Thoracic aorta (tissue), 2 donors: ENCODE results near the gene TLE4. TPM values are rescaled to one million over a fixed set of nuclear protein-coding genes. Genes with fewer than 3 reads are reported as not detected.

Experiments used
- ATAC-seq: fragments of 150-250 bp; one replicate; pipeline ENCODE4 v1.8.0; 2017; ENCODE audit warnings: low read depth; ENCODE audit not compliant: insufficient number of reproducible peaks, low FRiP score
- DNase-seq: peaks from one replicate; pipeline ENCODE4 v3.0.0-alpha.2; 2020; ENCODE audit warnings: low spot score
- H3K27ac ChIP-seq, 2 donors: fragments of 200-600 bp; sonication (generic); 1 replicate in 1 of 2; 2 replicates in 1 of 2; pipeline ENCODE4 v1.5.1; 2016; ENCODE audit warnings: mild to moderate bottlenecking in 2 of 2, moderate library complexity in 2 of 2
- H3K27me3 ChIP-seq: fragments of 200-600 bp; sonication (generic); replicated peaks from 2 replicates; pipeline ENCODE4 v1.6.0; 2016; ENCODE audit warnings: mild to moderate bottlenecking; ENCODE audit not compliant: insufficient read depth
- H3K36me3 ChIP-seq: fragments of 200-600 bp; sonication (generic); one replicate; pipeline ENCODE4 v1.5.1; 2016
- H3K4me1 ChIP-seq, 2 donors: fragments of 200-600 bp; sonication (generic); 1 replicate in 1 of 2; 2 replicates in 1 of 2; pipeline versions ENCODE4 v1.5.1 to v1.6.0; 2016; ENCODE audit warnings: low read depth in 2 of 2, mild to moderate bottlenecking in 1 of 2; ENCODE audit not compliant: control insufficient read depth in 1 of 2
- H3K4me3 ChIP-seq: fragments of 200-600 bp; sonication (generic); 2 replicates; pipeline ENCODE4 v1.5.1; 2016; ENCODE audit warnings: mild to moderate bottlenecking
- H3K9me3 ChIP-seq: fragments of 200-600 bp; sonication (generic); 2 replicates; pipeline ENCODE4 v1.5.1; 2016
- CTCF ChIP-seq: fragments of 200-600 bp; sonication (generic); IDR thresholded peaks from one replicate; pipeline ENCODE4 v1.5.1; 2019; ENCODE audit warnings: antibody characterized with exemption
- total RNA-seq, 2 donors: library from RNA; depleted of rRNA; stranded (reverse); fragments of >200 nt; gene quantifications; one replicate each; pipeline versions ENCODE4 v1.1.0 to v1.2.3, GENCODE V29; 2016

The TLE4 gene
- total RNA-seq, 2 donors from 2014 or later: 19.7 to 44.1 TPM

DNA sequence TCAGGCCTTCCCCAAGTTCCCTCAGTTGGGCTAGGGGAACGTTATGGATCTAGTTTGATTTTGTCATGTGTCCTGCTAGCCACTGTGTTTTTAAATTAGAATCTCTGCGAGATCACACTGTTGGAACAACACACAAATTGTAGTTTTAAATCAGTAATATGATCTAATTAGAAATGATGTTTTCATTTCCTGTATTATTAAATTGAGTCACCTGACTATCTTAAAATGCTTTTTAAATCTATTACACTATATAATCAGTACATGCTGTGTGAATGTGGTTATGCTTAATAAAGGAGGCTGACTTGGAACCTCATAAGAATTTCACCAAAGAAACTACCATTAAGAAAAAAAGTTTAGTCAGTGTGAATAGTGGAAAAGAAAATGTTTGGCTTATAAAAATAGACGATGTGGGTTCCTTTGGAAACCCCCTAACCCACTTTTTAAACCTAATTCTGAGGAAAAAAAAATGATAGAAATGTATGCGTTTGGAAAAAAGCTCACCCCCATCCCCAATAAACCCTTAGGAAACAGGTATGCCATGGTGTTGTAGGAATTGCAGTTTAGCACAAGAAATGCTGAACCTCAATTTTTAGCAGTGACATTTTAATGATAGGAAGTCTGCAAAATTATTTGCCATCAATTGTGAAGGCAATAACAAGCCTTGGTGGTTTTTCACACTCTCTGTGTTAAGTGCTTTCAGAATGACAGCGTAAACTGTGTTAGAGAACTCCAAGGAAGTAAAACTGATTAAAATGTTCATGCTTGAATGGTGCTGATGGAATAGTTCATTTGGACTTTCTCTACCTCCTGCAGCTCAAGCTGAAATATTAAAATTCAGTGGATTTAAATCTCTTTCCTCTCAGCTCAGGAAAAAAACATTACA lies 59.0 kb downstream of the TLE4 start:
- H3K36me3 ChIP-seq: no peaks in the 10 kb centered on the region
- TF ChIP-seq CTCF: no peak
- no peak for ATAC-seq

GRCh38 chr9:79632060-79632459 lies 60.3 kb downstream of the TLE4 start:
- Histone ChIP-seq H3K27ac (no peak overlapping the region), H3K27me3 (no peaks in the 10 kb centered on the region), H3K9me3 (no peaks in the 10 kb centered on the region), H3K36me3 (no peaks in the 10 kb centered on the region), H3K4me3 (no peak overlapping the region), H3K4me1 (peaks cover 0 to 7% of the 10 kb centered on the region in 2 donors)
- TF ChIP-seq CTCF: no peak
- ATAC-seq: no peak
- DNase-seq: no peak

More for the DNA sequence above, 59.0 kb downstream of the TLE4 start:
- no peak for DNase-seq
- peaks cover 0 to 7% of the 10 kb centered on the region in 2 donors for H3K4me1 ChIP-seq
- no peaks in the 10 kb centered on the region for H3K27me3 ChIP-seq
- no peak overlapping the region for H3K27ac ChIP-seq
- no peaks in the 10 kb centered on the region for H3K9me3 ChIP-seq
- H3K4me3 ChIP-seq: no peak overlapping the region

- no peak for TF ChIP-seq CTCF
- Histone ChIP-seq H3K4me3 (no peak overlapping the region), H3K9me3 (no peaks in the 10 kb centered on the region), H3K4me1 (peaks cover 0 to 7% of the 10 kb centered on the region in 2 donors), H3K36me3 (no peaks in the 10 kb centered on the region), H3K27ac (no peak overlapping the region), H3K27me3 (no peaks in the 10 kb centered on the region)
- no peak for DNase-seq
- ATAC-seq: no peak
Observed at GRCh38 chr9:79632705-79633104, 60.9 kb downstream of the TLE4 start.

GRCh38 chr9:79633558-79633957 lies 61.8 kb downstream of the TLE4 start:
- Histone ChIP-seq H3K27me3 (no peaks in the 10 kb centered on the region), H3K36me3 (no peaks in the 10 kb centered on the region), H3K4me3 (no peak overlapping the region), H3K9me3 (no peaks in the 10 kb centered on the region), H3K27ac (no peak overlapping the region), H3K4me1 (peaks cover 0 to 7% of the 10 kb centered on the region in 2 donors)
- DNase-seq (no peak), ATAC-seq (no peak)
- TF ChIP-seq CTCF: no peak

- no peak for DNase-seq
- Histone ChIP-seq H3K27ac (no peak overlapping the region), H3K27me3 (no peaks in the 10 kb centered on the region), H3K4me1 (no peaks in the 10 kb centered on the region), H3K4me3 (no peak overlapping the region), H3K36me3 (no peaks in the 10 kb centered on the region), H3K9me3 (no peaks in the 10 kb centered on the region)
- ATAC-seq: no peak
- TF ChIP-seq CTCF: no peak
Observed at GRCh38 chr9:79637177-79637925, 65.6 kb downstream of the TLE4 start.
